A673 (cell line): ENCODE results near the gene MOB2.

Experiments used
- EZH2 ChIP-seq: fragments of 200-600 bp; sonication (generic); IDR thresholded peaks from 2 replicates; pipeline ENCODE4 v1.6.1; 2017; ENCODE audit warnings: borderline replicate concordance, low read depth, mild to moderate bottlenecking, mixed read lengths, antibody characterized with exemption, low read length; ENCODE audit not compliant: poor library complexity, severe bottlenecking
- TF ChIP-seq, protein P1 (sequence below): fragments of 300-800, 200-600 bp; sonication (generic); conservative IDR thresholded peaks from 2 replicates; pipeline ENCODE4 v1.5.1; 2017; ENCODE audit warnings: low read depth, mild to moderate bottlenecking, antibody characterized with exemption, low read length, moderate library complexity, mixed read lengths

DNA sequence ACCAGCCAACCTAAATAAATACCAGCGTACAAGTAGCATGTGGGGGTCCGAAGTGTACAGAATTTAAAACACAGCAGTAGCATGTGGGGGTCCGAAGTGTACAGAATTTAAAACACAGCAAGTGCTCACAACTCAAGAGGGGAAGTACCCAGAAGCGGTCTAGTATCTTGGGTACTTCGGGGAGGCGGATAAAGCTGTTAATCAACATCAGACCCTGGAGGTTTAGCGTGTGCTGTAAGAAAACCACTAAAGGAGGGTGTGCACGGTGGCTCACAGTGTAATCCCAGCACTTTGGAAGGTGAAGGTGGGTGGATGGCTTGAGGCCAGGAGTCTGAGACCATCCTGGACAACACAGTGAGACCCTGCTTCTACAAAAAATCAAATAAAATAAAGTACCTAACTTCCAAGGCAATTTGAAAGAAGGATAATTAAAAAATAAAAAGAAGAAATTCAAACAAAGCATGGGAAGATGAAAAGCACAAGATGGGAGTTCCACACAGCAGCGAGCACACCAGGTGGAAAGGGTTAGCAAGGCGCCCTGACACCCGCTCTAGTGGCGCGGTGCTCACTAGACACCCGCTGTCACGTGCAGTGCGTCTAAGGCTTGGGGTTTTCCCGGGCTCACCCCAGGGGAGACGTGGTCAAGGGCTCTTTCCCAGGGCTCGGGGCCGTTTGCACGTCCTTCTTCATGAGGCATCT lies 35.0 kb upstream of the MOB2 start:
- TF ChIP-seq, protein P1, sequence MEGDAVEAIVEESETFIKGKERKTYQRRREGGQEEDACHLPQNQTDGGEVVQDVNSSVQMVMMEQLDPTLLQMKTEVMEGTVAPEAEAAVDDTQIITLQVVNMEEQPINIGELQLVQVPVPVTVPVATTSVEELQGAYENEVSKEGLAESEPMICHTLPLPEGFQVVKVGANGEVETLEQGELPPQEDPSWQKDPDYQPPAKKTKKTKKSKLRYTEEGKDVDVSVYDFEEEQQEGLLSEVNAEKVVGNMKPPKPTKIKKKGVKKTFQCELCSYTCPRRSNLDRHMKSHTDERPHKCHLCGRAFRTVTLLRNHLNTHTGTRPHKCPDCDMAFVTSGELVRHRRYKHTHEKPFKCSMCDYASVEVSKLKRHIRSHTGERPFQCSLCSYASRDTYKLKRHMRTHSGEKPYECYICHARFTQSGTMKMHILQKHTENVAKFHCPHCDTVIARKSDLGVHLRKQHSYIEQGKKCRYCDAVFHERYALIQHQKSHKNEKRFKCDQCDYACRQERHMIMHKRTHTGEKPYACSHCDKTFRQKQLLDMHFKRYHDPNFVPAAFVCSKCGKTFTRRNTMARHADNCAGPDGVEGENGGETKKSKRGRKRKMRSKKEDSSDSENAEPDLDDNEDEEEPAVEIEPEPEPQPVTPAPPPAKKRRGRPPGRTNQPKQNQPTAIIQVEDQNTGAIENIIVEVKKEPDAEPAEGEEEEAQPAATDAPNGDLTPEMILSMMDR: no peak
- TF ChIP-seq EZH2: no peak
